ENCODE results near the gene CCT6B.
A peak's percentile ranks its signal among the peaks of the same experiment; 100 is the strongest.
"Not testable (repeated sequence)": the region's sequence is repeated elsewhere in the genome, so short reads cannot be mapped to it uniquely, and the experiment has no call there.

Gene CCT6B

GRCh38 chr17:34980353-34980680, 19.1 kb upstream of the CCT6B start, which contains the start of gene LIG3:
LIG3 (plus strand) TSS chr17:34980512; CDS start chr17:34983006, 2,494 bp downstream.
- peak; percentile 93 for DNase-seq

- DNase-seq, result no peak
These were observed 18.5 kb upstream of the CCT6B start for GRCh38 chr17:34979650-34980352.

- no peak for DNase-seq
These were observed 17.9 kb upstream of the CCT6B start for GRCh38 chr17:34979153-34979552.

GRCh38 chr17:34974794-34975785, 13.8 kb upstream of the CCT6B start:
- no peak for DNase-seq

GRCh38 chr17:34974179-34974578, 12.9 kb upstream of the CCT6B start:
- DNase-seq, result no peak

- no peak for DNase-seq
These were observed 2.8 kb downstream of the CCT6B start for GRCh38 chr17:34958438-34958837.

GRCh38 chr17:34950780-34951179, 10.5 kb downstream of the CCT6B start:
- not testable (repeated sequence) for DNase-seq

- DNase-seq, result no peak
These were observed 31.0 kb downstream of the CCT6B start for GRCh38 chr17:34930283-34930682.

- DNase-seq, result no peak
These were observed 34.6 kb downstream of the CCT6B start for GRCh38 chr17:34926661-34927060.

- DNase-seq, result no peak
These were observed 40.6 kb downstream of the CCT6B start for GRCh38 chr17:34920676-34921075.

- DNase-seq, result no peak
These were observed 43.9 kb downstream of the CCT6B start for GRCh38 chr17:34917381-34917780.

GRCh38 chr17:34916120-34916519, 45.1 kb downstream of the CCT6B start:
- no peak for DNase-seq

- DNase-seq, result no peak
These were observed 48.3 kb downstream of the CCT6B start for GRCh38 chr17:34913001-34913400.

- no peak for DNase-seq
These were observed 52.2 kb downstream of the CCT6B start for GRCh38 chr17:34909040-34909439.

GRCh38 chr17:34902831-34903547, 58.3 kb downstream of the CCT6B start:
- DNase-seq, result no peak

- no peak for DNase-seq
These were observed 61.5 kb downstream of the CCT6B start for GRCh38 chr17:34899643-34900291.

GRCh38 chr17:34895383-34895782, 65.9 kb downstream of the CCT6B start:
- DNase-seq, result no peak

GRCh38 chr17:34894964-34895363, 66.3 kb downstream of the CCT6B start:
- no peak for DNase-seq

GRCh38 chr17:34892461-34893249, 68.6 kb downstream of the CCT6B start:
- DNase-seq, result no peak

- DNase-seq, result no peak
These were observed 74.4 kb downstream of the CCT6B start for GRCh38 chr17:34886831-34887230.

- no peak for DNase-seq
These were observed 76.2 kb downstream of the CCT6B start for GRCh38 chr17:34885076-34885475.

- DNase-seq, result no peak
These were observed 76.7 kb downstream of the CCT6B start for GRCh38 chr17:34884597-34884996.
